Peyer's patch (tissue), 4 donors: ENCODE measurements around the gene CTNNBL1.

Source experiments
- POLR2A ChIP-seq, 2 donors: fragments of 450-650 bp; IDR thresholded peaks; one replicate each; pipeline ENCODE4 v1.5.1; 2017; ENCODE audit warnings: antibody characterized with exemption in 2 of 2, mild to moderate bottlenecking in 2 of 2, moderate library complexity in 2 of 2
- TF ChIP-seq, protein P1 (sequence below), 6 experiments: fragments of 450-650 bp in 4 of 6; fragments of 200-600 bp in 2 of 6; sonication (generic) in 1 of 6; IDR thresholded peaks; one replicate each; pipeline ENCODE4 v1.5.1; 2017 to 2019; ENCODE audit warnings: antibody characterized with exemption in 6 of 6, mild to moderate bottlenecking in 3 of 6, moderate library complexity in 1 of 6

DNA sequence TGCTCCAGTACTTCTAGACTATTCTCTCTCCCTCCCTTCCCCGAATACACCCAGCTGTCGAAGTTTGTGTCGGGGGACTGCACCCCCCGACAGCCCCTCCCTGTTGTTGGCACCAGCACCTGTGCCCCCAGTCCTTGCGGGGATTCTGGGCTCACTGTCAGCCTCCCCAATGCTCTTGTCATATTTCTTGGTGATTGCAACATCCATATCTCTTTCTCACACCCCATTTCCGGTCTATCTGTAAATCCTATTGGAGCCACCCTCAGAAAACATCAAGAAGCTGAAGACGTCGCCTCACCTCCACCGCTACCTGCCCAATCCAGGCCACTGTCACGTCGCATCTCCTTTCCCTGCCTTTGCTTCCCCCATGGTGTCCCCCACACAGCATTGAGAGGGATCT lies 176.5 kb downstream of the CTNNBL1 start:
- TF ChIP-seq, protein P1, sequence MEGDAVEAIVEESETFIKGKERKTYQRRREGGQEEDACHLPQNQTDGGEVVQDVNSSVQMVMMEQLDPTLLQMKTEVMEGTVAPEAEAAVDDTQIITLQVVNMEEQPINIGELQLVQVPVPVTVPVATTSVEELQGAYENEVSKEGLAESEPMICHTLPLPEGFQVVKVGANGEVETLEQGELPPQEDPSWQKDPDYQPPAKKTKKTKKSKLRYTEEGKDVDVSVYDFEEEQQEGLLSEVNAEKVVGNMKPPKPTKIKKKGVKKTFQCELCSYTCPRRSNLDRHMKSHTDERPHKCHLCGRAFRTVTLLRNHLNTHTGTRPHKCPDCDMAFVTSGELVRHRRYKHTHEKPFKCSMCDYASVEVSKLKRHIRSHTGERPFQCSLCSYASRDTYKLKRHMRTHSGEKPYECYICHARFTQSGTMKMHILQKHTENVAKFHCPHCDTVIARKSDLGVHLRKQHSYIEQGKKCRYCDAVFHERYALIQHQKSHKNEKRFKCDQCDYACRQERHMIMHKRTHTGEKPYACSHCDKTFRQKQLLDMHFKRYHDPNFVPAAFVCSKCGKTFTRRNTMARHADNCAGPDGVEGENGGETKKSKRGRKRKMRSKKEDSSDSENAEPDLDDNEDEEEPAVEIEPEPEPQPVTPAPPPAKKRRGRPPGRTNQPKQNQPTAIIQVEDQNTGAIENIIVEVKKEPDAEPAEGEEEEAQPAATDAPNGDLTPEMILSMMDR (IDR thresholded peaks at IDR 0.05) = no peak
- no peak for TF ChIP-seq POLR2A (IDR thresholded peaks at IDR 0.05)
